ENCODE measurements around the gene FAM81A.
"Not testable (repeated sequence)": the region's sequence is repeated elsewhere in the genome, so short reads cannot be mapped to it uniquely, and the experiment has no call there.

Gene FAM81A

DNA sequence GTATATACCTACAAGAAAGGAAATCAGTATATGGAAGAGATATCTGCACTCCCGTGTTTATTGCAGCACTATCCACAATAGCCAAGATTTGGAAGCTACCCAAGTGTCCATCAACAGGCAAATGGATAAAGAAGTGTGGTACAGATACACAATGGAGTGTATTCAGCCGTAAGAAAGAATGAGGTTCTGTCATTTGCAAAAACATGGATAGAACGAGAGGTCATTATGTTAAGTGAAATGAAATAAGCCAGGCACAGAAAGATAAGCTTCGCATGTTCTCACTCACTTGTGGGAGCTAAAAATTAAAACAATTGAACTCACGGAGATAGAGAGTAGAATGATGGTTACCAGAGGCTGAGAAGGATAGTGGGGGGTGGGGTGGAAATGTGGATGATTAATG lies 53.1 kb downstream of the FAM81A start:
- no peak for DNase-seq

DNA sequence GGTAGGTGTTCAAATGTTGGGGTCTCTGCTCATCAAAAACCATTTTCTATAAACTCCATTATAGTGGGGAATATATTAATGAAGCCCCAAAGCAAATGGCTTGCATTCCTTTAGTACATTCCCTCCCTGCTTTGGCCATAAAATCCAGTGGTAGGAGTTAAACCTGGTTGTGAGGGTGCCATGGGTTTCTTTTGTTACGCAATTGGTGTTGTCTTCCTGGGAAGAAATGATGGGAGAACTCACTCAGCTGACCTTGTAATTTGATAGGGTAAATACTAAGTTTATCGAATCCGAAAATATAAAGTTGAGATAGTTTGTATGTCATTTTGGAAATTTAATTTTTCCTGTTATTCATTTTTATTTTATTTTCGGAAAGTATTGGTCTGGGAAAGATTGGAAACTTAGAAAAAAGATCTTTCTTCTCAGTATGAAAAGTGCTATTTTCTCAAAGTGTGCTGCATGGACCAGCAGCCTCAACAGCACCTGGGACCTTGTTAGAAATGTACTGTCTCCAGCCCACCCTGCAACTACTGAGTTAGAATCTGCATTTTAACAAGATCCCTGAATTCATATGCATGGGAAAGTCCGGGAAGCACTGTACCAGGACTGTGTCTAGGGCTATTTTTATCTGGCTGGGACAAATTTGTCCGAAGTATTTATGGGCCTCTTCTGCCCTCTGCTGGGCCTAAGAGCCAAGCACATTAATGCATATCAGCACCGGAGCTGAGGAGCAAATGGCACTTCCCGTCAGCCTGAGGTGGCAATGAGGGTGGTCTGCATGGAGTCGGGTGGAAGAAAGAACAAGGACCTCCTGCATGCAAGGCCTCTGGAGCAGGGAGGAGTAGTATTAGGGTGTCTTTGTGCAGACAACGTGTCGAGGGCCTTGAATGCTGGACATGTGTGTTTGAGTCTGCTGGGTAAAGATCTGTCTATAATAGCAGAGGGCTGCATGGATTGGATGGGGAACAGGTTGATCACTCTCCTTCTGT lies 54.7 kb downstream of the FAM81A start:
- peak; percentile 32 to 34 for DNase-seq

DNA sequence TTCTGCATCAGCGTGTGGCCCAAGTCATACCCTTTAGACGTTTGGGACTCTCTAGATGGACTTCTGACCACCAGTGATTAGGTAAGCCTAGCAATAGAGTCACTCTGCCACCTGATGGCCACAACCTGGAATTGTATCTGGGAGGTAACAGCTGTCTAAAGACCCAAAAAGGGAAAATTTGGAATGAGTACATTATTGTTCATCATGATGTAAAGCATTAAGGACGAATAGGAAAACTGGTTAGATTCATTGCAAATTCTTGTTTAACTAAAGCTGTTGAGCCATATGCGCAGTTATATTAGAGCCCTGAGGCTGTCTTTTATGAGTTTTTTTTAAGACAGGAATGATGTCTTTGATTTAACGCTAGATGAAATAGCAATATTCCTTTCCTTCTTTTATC lies 63.6 kb downstream of the FAM81A start:
- peak; percentile 34 to 42 for DNase-seq

DNA sequence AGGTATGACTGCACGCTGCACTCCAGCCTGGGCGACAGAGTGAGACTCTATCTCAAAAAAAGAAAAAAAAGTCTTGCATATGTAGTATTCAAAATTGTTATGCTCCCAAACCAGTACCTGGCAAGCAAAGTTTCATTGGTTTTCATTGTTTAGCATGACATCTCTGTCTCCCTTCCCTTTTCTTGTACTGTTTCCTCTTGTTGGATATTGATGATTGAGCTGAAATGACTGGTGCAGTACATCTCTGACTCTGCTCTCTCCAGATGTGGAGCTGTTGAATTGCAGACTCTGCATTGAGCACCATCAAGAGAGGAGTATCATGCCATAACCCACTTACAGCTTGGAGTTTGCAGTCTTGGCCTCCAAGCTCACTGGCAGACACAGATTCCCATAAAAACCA lies 77.2 kb downstream of the FAM81A start:
- DNase-seq: no peak

DNA sequence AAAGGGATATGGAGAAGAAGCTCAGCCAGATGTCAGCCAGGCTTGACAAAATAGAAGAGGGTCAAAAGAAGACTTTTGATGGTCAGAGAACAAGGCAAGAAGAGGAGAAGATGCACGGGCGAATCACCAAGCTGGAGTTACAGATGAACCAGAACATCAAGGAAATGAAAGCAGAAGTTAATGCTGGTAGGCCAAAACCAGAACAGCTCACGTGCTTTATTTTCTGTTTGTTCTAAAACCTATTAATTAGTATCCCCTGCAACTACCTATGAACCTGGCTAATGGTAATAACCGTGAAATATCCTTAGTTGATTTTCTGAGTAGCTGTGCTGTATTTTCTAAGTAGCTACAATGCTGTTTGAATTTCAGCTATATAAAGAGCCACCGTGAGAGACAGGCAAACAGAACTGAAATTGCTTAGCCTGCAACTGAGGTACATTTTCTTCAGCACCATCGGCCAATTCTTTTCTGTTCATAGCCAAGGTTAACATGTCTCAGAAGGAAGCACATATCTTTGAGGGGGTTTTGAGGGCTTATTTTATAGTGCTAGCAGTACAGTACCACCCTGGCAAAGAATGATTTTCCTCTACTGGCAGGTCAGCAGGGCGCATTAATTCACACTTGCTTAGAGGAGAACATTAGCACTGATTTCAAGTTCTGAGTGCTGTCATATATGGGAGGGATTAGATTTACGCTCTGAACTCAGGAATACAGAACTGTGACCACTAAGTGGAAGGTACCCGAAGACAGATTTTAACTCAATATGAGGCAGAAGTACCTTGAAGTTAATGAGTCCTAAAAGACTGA lies 78.9 kb downstream of the FAM81A start:
- no peak for DNase-seq

DNA sequence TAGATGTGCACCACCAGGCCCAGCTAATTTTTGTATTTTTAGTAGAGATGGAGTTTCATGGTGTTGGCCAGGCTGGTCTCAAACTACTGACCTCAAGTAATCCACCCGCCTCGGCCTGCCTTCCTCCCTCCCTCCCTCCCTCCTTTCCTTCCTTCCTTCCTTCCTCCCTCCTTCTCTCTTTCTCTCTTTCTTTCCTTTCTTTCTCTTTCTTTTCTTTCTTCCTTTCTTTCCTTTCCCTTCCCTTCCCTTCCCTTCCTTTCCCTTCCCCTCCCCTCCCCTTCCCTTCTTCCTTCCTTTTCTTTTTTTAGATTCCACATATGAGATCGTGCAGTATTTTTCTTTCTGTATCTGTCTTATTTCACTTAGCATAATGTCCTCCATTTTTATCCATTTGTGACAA lies 81.3 kb downstream of the FAM81A start:
- DNase-seq: no peak

DNA sequence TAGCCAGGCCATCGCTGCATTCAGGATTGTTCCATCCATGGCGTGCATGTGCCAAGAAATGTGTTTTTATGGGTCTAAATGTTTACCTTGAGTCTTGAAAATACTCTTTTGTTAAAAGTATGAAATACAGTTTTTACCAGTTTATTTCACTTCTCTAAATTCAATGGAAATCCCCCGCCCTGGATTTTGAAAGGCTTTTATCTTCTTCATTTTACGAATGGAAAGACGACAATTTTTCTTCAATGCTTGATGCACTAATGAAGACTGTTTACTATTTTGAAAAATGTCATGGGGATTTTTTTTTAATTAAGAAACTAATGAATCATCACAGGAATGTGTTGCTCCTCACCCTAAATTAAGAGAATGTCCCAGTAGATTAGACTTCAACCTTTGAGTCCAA lies 83.5 kb downstream of the FAM81A start:
- no peak for DNase-seq

DNA sequence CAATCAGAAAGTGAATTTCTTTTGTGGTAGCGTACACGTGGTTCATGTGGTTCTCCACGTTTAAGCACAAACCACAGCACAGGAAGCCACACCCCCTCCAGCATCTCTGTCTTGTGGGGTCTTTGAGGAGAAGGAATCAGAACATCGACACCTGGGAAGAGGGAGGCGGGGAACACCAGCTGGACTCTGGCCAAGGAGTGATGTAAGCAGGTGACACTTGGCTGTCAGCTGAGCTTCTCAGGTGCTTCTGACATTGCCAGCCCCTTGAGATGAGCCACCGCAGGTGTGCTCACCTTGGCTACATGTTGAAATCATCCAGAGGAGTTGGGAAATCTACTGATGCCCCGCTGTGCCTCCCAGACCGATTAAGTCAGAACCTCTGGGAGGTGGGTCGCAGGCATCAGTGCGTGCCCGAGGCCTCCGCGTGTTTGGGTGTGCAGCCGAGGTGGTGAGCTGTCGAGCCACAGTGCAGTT lies 85.0 kb downstream of the FAM81A start:
- no peak for DNase-seq

DNA sequence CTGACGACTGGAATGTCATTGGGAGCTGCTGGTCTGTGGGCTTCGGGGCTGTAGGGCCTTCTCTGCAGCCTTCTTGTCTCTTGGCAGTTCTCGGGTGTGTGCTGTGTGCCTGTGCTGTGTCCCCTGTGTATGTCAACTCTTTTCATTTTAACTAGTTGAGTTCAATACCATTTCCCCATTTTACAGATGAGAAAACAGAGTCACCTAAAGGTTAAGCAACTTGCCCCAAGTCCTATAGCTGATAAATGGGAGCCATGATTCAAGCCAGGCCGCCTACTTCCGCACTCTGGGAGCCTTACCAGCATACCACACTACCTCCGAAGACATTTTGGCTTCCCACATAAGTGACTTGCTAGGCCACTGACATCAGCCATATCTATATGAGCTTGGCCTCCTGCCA lies 85.7 kb downstream of the FAM81A start:
- no peak for DNase-seq

DNA sequence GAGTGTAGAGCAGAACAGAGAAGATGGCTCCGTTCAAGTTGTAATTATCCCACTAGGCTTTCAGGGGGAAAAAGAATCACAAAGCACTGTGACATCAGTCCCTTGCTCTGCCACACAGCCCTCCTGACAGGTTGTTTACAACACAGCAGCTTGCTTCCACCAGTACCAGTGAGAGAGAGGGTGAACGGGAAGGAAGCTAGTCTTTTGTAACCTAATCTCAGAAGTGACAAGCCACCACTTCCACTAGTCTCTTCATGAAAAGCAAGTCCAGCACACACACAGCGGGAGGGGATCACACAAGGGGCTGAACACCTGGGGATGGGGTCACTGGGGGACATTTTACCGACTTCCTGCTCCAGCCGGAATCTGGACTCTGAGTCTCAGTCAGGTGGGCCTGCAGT lies 86.3 kb downstream of the FAM81A start:
- peak; percentile 20 to 30 for DNase-seq

DNA sequence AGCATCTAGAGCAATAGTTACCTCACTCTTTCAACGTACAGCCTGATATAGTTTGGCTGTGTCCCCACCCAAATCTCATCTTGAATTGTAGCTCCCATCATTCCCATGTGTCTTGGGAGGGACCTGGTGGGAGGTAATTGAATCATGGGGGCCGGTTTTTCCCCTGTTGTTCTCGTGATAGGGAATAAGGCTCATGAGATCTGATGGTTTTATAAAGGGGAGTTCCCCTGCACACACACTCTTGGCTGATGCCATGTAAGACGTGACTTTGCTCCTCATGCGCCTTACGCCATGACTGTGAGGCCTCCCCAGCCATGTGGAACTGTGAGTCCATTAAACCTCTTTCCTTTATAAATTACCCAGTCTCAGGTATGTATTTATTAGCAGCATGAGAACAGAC lies 88.5 kb downstream of the FAM81A start:
- not testable (repeated sequence) for DNase-seq

DNA sequence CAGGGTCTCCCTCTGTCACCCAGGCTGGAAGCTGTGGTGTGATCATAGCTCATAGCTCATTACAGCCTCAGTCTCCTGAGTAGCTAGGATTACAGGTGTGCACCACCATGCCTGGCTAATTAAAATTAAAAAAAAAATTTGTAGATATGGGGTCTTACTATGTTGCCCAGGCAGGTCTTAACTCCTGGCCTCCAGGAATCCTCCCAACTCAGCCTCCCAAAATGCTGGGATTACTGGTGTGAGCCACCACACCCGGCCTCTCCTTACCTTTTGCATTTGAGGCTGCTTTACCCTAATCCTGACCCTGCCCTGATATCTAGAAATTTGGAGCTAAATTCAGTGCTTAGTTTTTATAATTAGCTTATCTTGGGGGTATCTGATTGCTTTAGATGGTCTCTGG lies 90.4 kb downstream of the FAM81A start:
- no peak for DNase-seq

DNA sequence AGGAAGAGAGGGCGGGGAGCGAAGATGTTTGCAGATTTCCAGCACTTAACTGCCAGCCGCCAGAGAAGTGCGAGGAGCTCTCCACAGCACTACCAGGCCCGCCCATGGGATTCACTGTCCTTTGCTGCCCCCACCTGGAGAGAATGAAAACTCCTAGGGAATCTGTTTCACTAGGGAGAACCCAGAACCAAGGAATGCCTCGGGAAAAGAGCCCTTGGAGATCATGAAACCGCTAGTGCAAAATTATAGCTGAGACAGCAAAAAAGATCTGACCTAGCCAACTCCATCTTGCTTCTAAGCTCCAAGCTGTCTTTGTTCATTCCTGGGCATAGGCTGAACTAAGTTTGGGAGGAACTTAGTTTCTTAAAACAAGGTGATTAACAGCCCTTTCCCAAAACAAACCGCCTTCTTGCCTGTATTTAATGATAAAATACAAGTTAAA lies 91.0 kb downstream of the FAM81A start:
- DNase-seq: peak; percentile 49 to 53

DNA sequence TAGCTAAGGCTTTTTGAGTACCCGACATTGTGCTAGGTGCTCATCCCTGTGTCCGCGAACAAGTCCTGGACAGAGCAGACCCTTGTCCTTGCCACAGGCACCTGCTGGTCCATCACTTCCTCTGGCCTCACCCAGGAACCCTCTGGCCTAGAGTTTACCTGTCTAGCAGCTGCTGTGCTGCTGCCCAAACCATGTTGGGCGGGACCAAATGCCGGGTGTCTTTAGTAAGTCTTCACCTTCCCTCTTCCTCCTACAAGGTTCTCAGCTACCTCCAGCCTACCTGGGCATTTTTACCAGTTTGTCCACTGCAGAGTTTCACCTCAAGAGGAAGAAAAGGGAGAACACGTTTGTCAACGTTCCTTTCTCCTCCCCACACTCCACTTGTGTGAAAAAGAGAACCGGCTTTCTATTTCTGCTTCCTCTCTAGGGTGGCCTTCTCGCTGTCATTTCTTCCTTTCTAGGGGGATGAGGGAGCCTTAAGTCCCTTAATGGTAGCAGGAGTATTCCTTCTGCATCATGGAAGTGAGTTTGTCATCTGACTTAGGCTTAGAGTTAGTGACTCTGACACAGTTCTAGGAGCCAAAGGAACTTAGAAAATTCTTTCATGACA lies 93.2 kb downstream of the FAM81A start:
- no peak for DNase-seq

DNA sequence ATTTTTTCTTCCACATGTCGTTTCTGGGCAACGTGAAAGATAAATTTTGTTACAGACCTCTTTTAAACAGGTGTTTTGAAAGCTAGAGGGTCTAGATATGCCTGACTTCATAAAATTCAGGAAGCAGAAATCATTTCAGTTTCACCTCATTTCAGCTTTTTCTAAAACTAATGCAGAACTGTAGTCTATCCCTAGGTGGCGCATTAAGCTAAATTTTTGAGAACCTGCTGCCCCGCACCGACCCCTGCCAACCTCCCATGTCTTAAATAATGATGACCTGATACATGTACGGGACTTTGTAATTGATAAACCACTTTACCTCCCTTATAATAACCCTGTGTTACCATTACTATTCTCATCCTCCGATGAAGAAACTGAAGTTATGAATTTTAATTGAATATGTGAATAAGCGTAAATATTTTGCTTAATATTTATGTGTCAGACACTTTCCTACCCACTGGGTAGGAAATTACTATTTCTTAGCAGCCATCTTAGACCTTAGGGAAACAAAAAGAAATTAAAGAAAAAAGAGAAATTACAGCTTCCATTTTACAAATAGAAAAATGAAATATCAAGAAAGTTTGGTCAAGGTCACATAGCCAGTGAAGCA lies 94.9 kb downstream of the FAM81A start:
- DNase-seq: peak; percentile 33 to 62

DNA sequence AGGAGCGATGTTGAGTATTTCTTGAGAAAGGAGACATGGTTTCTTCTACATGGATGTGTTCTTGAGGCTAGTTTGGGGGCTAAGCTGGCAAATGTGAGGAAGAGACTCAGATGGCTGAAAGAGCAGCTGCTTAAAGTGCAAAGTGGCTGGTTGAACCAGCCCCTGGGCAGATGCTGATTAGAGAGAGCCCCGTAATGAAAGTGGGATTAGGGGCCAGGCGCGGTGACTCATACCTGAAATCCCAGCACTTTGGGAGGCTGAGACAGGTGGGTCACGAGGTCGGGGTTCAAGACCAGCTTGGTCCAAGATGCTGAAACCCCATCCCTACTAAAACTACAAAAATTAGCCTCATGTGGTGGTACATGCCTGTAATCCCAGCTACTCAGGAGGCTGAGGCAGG lies 98.6 kb downstream of the FAM81A start:
- DNase-seq: no peak

DNA sequence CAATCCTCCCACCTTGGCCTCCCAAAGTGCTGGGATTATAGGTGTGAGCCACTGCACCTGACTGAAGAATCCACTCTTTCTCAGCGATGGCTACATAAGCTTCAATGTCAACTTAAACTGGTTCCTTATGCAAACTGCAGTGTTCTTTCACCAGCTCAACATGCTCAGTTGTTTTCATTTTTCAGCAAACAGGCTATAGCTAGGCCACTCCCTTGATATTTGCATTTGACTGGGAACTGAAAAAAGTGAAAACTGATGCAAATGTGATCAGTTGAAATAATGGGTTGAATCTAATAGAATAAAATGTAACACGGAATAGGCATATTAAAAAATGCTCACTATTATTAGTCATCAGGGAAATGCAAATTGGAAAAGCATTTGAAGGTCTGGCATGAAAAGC lies 99.4 kb downstream of the FAM81A start:
- DNase-seq: no peak

DNA sequence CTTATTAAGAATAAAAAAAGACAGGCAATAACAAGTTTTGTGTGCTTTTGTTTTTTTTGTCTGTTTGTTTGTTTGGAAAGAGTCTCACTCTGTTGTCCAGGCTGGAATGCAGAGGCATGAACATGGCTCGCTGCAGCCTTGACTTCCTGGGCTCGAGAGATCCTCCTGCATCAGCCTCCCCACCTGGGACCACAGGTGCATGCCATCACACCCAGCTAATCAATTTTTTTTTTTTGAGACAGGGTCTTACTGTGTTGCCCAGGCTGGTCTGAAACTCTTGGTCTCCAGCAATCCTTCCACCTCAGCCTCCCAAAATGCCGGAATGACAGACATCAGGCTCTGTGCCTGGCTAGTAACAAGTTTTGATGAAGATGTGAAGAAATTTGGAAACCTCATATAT lies 100.5 kb downstream of the FAM81A start:
- DNase-seq: no peak

DNA sequence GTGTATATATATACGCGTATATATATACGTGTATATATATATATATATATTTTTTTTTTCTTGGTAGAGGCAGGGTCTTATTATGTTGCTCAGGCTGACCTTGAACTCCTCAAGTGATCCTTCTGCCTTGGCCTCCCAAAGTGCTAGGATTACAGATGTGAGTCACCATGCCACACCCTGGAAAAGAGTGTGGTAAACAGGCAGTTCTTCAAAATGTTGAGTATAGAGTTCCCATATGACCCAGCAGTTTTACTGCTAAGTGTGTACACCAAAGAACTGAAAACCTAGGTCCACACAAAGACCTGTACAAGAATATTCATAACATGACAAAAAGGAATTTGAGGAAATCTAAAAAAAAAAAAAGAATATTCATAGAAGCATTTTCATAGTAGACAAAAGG lies 101.8 kb downstream of the FAM81A start:
- no peak for DNase-seq

DNA sequence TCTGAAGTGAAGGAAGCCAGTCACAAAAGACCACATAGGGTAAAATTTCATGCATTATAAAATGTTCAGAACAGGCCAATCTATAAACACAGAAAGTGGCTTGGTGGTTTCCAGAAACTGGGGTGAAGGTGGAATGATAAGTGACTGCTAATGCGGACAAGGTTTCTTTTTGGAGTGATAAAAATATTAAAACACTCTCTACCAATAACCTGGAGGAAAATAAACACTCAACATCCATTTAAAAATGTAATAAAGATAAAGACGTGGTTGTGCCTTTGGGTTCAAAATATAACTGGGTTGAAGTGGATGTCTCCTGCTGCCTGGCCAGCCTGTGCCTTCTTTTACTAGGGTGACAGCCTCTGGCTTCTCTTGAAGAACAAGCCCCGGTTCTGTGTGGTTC lies 102.7 kb downstream of the FAM81A start:
- no peak for DNase-seq

DNA sequence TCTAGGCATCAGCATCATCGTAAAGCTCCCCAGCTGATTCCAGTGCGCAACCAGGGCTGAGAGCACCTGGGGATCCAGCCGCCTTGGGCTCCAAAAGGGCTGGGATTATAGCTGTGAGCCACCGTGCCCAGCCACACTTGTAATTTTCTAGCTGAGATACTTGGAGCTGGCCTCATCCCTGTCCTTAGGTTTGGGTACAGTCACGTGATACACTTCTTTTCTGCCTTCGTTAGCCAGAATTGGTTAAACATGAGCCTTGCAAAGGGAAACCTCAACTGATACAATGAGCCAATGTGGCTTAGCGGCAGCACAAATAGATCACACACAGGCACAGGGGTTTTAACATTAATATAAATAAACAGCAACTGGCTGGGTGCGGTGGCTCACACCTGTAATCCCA lies 103.8 kb downstream of the FAM81A start:
- no peak for DNase-seq

DNA sequence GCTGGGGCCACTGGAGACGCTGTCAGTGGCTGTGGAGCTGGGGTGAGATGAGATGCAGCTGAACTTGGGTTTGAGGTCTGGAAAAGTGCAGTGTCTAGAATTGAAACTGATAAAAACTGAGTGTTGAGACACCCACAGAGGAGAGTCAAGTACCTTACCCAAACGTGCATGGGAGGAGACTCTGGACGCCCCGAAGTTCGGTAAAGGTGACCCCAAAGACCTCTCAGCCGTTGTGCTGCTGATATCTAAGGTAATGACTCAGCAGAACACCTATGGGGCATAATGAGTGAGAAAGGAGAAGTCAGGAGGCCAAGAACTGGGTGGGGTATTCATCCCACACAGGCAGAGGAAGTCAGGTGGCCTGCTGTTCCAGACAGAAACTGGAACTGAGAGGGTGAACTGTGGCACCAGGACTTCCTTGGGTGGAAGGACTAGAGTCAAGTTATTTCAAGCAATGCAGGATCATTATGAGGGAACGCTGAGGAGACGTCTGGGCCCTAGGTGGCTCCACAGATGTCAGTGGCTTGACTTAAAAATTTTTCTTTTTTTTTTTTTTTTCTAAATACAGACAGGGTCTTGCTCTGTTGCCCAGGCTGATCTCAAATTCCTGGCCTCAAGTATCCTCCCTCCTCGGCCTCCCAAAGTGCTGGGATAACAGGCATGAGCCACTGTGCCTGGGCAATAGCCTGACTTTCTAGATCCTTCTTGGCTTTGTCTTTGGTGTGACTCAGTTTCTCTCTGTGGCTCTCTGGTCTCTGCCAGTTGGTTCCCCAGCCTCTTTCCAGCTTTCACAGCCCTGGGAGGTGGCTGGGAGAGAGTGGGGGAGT lies 105.9 kb downstream of the FAM81A start:
- no peak for DNase-seq

All from AML-193 (cell line).